COLO829 (cell line): Measurements from ENCODE around the gene SMU1.

Source experiments
- DNase-seq: peaks from one replicate; pipeline ENCODE4 v3.0.0; 2012; ENCODE audit warnings: low spot score

The SMU1 gene

DNA sequence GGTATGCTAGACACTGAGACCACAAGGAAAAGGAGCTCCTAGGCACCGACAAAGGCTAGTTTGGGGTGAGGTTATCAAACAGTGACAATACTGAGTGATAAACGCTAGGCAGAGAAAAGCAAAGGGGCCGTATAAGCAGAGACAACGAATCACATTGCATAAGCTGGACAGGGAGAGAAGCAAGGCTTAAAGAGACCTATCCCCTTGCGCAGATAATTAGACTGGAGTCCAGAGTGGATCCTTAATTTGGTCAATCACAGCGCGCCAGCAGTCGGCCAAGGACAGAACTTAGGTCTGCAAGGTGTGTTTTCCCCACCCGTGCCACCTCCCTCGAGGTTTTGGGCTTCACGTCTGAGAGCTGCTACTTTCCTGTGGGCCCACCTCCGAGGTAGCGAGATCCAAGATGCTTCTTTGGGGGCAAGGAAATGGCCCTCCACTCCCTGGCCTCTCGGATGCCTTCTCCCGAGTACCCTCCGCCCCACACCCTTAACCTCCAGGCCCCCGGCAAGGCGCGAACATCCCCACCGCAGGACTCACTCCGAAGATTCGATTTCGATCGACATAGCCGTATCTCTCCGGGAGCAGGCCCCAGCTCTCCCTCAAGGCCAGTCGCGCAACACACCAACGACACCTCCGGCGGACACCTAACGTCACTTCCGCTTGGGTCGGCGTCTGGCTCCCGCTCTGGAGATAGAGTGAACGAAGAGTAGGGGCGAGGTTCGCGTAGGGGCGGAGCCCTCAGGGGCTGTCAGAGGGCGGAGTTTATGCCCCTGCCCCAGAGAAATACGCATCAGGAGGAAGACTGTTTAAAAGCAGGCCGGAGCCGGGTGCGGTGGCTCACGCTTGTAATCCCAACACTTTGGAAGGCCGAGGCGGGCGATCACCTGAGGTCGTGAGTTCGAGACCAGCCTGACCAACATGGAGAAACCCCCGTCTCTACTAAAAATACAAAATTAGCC, at the start of gene SMU1:
SMU1 (minus strand) TSS at position 629 of the 959 bp plus-strand sequence; CDS start at position 563, 66 bp downstream.
- DNase-seq: peak; percentile 97

DNA sequence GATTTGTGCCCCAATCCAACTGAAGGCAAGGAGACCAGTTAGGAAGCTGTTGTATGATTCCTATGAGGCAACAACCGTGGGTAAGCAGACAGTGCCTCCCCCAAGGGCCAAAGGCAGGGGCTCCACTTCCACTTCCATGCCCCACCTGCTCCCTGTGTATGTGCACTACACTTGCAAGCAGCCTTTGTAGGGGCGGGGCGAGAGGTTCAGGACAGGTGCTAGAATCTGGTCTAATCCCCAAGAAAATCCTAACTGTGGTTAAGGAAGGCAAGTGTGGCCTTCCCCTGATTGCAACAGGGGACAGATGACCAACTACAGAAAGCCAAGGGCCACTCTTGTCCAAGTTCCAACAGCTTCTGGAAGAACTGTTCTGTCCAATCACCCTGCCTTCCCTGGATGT, 49.0 kb upstream of the SMU1 start:
- DNase-seq: no peak

DNA sequence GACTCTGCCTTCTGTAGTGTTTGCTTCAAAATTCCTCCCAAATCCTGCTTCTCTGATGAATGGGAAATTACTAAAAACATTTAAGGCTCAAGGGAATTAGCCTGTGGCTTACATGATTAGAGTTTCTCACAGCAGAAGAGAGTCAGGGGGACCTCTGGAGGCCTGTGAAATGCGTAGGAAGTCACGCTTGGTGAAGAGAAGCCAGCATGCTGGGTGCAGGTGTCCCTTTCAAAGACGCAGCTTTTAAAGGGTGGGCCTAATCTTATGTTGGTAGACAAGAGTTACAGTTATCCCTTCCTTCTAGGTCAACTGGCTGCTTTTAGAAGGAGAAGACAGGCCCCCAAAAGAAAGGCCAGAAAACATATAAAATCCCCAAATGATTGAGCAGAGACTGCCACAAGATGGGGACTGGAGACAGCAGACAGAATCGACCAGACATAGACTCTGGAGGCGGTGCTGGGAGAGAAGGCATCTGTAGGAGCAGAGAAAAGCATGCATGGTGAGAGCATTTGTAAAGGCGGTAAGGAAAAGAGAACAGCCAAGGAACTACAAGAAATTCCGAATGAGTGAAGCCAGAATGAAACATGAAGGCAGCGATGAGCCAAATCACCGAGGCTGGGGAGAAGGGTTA, 48.4 kb upstream of the SMU1 start:
- DNase-seq: no peak

DNA sequence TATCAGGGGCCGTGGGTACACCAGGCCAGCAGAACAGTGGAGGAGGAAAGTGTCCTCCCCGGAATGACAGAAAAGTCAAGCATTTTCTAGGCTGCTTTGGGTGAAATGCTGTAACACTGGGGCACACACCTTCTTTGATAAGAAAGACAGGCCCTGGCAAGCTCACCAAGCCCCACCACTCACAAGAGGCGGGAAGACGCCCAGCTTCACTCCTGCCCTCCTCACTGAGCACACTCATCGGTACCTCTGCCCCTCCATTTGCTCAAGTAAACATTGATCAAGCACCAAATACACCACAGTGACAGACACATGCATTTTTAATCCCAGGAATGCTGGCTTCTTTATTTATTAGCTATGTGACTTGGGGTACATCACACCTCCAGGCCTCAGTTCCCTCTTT, 47.6 kb upstream of the SMU1 start:
- DNase-seq: no peak

DNA sequence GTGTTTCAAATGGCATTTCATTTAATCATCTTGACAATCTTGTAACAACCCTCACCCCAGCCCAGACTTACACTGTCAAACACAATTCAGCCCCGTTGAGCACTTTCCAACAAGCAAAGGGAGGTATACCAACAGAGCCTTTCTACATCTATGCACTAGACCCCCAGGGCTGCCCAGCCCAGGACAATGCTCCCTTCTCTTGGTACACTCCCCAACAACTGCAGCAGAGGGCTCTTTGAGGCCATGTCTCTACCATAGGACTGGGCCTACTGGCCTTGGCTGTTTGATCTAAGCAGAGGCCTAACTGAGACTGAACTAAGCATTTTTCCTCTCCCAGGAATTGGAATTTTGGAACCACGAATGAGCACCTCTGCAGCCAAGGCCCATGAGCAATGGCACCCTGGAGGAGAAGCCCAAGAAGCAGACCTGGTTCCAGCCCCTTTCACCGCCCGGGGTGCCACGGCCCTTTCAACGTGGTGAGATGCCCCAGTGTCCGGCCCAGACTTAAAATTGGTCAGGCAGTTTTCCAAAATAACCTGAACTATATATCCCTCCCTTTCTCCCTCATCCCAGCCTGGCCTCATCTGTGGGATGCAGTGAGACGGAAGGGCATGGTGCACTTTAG, 47.0 kb upstream of the SMU1 start:
- DNase-seq: no peak

DNA sequence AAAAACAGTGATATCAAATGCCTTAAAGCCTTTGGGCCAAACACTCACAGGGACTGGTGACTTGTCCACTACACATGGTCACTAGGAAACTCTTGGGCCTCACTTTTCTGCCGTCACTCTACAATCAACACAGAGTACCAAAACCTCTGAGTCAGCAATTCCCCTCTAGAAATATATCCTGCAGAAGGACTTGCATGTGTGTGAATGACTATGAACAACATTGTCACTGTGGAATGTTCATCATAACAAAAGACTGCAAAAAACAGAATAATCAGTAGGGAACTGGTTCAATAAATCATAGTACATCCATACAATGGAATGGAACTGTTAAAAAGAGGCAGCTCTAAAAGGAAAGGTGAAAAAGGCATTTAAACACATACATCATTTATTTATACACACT, 44.1 kb upstream of the SMU1 start:
- no peak for DNase-seq

DNA sequence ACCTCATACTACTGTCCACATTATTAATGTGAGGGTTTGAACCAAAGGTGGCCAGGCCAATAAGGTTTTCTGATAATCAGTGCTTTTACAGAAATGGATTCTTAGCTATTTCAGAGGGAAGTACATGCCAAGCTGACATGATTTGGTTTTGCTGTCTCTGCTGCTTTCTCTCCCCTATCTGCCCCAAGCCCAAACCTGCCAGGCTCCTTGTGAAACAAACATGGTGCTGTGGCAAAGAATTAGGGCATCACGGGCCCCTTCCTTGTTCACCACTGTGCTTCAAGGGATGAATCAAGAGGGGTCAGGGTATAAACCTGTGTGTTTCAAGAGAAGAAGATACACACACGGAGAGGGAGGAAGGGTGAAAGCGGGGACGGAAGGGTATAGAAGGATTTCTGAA, 41.3 kb upstream of the SMU1 start:
- DNase-seq: no peak

DNA sequence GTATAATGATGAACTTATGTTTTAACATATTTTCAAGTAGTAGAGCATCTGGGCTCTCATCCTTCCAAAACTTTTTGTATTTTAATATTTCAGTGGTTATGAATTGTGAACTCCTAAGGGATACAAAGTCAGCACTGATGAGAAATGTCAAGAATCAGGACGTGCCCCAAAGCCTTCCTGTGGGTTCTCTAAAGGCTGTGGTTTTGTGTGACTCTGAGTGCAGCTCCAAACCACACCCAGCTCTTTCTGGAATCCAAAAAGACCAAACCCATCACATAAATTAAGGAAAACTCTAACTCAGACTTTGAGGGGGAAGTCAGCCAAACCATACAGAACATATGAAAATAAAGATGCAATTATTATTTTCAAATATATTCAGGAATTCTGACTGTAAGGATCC, 40.8 kb upstream of the SMU1 start:
- no peak for DNase-seq

DNA sequence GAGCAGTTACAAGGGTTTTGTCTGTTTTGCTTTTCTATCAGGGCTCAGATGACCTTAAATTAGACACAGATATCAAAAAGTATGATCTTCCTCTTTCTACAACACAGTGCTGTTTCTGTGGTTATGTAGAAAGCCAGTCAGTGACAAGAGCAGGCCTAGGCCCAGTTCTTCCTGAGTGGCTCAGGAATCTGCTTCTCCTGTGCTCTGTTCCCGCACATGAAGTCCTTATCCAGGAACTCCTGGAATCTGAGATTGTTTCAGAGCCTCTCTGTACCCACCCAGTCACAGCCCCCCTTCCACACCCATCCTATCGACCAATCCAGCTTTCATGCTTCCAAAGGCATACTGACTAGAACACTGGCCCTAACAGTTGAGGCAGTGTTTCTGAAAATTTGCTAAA, 40.4 kb upstream of the SMU1 start:
- no peak for DNase-seq

DNA sequence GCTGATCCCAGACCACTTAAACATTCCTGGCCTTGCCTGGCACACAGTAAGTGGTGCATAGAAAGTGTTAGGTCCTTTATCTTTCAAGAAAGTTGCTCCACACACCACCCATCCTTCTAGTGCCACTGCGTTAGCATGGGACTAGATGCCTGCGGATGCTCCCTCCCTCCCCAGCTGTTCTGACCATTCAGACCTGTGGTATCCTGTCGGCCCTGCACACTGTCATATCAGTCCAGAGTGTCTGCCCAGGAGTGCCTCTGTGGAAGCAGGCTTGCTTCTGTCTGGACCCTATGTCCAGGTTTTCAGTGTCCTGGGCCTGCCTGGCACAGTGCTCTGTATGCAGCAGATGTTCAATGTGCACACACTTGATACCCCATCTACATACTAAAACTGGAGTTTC, 38.3 kb upstream of the SMU1 start:
- DNase-seq: no peak

DNA sequence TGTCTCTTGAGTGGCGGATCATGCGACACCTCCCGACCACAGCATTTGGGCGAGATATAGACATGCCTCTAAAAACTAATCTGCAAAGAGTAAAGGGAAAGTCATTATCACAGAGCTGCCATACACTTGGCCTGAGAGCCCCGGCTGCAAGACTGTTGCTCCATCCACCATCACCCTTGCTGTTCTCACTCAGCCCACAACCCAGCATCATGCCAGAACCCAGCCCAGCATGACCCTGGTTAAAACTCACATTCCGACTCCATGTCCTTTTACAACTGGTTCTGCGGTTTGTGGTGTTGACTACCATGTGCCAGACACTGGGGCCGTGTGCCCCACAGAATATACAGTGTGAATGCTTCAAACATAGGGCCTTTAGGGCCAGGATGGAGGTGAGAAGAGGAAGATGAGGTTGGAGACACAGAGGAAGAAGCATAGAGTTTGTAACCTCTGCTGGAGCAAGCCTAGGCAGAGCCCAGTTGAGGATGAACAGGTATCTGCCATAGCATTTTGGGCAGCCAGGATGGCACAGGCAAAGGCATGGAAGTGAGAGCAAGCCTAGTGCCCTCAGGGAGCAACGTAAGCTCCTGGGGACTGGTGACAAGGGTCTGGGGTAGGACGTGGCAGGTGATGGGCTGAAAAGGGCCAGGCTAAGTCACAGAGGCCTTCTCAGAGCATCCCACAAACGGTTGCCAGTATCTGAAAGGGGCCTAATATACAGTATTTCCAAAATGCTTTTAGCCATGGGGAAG, 37.5 kb upstream of the SMU1 start:
- DNase-seq: no peak

DNA sequence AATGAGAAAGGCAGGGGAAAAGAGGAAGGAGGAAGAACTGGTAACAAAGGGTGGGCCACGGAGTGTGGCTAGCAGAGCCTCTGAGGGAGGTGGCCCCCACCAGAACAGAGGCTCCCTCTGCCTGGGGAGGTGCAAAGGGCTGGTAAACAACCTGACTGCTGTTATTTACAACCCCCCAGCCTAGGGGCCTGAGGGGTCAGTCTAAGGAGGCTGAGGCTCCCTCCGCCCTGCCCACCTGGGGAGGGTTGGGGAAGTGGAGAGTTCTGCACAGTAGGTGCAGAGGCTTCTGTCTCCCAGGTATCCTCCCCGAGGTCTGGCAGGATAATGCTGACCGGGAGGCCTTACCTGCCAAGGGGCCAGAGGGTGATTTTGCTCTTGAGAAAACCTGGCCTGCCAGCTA, 35.6 kb upstream of the SMU1 start:
- no peak for DNase-seq

DNA sequence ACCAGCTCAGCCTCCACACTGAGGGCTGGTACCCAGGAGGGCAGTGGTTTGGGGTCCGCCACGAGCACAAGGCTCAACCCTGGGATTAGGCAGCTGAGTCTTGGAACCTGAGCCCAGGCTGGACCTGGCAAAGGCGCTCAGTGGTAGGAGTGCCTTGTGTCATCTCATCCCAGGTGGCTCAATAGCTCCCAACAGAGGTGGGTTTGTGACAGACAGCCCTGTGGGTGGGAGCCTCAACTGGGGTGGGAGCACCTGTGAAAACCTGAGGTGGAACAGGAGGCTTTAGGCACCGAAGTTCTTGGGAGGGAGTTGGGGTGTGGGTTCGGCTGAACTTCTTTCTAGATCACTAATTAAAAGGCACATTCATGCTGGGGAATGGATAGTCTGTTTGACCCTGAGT, 35.2 kb upstream of the SMU1 start:
- no peak for DNase-seq

DNA sequence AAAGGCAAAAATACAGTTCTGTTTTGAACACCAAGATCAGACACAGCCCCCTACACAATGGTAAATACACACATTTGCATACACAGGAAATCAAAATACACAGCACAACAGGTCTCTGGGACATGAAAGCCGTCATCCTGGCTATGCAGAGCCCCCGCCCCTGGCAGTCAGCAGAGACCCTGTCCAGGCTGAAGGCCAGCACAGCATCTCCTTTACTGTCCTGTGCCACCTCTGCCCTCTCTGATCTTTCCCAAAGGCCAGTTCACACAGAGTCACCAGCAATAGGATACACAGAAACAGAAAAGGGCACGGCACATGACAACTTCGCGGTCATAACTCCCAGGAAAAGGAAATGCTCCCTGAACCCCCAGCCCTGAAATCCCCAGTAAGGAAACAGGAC, 34.2 kb upstream of the SMU1 start:
- no peak for DNase-seq

DNA sequence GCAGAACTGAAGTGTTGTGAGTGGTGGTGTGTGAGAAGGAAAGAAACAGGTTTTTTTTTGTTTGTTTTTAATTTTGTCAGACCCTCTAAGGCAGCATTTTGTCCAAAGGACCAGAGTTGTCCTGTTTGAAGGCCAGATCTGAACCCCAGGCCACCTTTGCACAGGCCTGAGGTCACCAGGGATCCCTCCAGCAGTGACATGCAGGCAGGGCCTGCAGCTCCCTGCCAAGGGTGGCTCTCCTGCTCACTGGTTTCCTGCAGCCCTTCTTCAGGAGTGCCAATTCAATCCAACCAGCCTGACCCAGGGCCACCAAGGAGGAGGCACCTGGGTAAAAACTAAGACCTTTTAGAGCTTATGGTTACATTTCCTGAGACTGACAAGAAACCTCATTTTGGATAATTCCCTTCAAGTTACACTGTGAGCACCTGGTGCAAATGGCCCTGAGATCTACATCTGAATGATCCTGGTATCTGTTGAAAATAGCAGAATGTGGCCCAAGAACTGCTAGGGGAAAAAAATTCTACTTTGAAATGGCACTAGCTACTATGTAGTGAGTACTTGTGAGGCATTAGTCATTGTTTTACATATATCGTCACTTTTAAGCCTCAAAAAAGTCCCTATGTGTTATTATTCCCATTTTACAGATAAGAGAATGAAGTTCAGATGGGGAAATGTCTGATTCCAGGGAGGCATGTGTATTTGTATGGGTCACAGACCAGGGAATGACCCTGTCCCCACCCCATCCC, 33.5 kb upstream of the SMU1 start:
- DNase-seq: no peak

DNA sequence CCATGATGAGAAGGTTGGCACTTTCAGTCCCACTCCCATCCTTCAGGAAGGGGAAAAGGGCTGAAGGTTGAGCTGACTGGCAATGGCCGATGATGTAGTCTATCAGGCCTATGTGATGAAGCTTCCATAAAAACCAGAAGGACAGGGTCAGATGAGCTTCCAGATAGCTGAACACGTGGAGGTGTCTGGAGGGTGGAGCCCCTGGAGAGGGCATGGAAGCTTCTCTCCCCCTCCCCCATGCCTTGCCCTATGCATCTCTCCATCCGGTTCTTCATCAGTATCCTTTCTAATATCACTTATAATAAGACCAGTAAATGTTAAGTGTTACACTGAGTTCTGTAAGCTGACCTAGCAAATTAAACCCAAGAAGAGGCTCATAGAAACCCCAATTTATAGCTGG, 32.6 kb upstream of the SMU1 start:
- no peak for DNase-seq

DNA sequence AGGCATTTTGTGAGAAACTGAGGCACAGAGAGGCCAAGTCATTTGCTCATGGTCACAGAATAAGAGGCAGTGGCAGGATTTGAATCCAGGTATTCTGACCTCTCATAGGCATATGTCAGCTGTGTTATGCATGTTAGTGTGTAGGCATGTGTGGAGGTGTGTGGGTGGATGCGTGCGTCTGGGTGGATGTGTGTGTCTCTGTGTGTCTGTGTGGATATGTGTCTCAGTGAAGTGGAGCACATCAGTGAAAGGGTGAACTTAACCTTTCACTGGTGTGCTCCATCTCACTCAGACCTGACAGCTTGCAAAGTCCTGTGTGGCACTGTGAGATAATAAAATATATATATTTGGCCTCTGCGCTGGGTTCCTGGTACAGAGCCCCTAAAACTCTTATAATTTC, 32.0 kb upstream of the SMU1 start:
- no peak for DNase-seq

DNA sequence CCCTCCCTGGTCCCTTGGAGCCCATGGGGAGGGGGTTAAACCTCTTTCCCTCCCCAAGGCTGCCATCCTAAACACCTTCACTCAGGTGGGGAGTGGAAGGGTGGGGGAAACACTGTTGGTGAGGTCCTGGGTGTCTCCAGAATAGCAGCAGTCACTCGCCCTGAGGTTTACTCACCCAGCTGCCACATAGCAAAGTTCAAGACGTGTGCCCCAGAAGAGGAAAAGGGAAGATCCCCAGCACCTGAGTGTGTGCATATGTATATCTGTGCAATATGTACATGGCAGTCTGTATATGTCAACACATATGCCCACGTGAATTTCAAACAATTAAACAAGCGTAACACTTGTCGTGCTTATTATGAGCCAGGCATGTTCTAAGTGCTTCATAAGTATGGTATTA, 31.3 kb upstream of the SMU1 start:
- no peak for DNase-seq

DNA sequence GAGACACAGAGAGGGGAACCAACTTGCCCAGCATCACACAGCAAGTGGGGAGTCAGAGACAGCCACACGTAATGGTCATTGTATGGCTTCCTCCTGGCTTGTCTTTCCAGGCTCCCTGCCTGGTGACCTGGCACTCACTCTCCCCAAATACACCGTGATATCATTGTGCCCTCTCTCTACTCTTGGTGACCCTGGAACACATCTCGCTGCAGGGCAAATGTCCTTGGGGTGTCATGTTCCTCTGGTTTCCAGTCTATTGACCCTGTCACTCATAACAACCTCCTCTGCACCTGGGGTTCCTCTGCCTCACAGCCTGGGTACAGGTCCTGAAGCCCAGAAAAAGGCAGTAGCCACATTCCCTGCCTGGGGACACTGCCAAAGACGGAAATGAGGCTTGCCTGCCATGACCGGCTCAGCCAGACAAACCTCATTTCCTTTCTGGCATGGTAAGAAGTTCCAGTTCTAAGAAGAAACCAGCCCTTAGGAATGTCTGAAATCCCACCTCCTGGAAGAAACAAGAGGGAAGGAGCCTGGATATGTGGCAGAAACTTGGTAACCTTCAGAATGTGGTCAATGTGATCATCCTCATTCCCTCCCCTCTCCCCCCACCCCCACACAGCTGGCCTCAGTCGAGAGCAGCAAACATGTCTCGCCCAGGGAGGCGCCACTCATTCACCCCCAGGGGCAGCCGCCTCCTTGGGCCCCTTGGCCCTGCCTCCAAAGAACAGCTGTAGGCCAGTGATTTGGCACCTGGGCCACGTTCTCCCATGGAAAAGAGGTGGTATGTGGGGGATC, 30.6 kb upstream of the SMU1 start:
- no peak for DNase-seq

DNA sequence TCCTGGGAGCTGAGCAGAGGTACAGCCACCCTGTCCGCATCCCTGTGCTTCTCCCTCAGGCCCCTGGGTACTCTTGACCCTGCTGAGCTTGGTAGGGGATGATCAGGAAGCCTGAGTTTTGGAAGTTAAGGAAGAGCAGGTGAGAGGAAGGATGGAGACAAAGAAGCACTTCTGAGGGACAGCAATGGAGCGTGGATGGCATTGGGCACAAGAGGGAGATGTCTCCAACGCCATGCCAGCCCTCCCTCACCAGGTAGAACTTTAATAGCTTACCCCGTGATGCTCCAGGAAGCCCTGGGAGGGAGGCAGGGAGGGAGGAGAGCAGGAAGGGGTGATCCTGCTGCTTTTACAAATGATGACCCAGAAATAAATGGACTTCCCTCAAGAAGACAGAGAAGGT, 29.9 kb upstream of the SMU1 start:
- DNase-seq: no peak

DNA sequence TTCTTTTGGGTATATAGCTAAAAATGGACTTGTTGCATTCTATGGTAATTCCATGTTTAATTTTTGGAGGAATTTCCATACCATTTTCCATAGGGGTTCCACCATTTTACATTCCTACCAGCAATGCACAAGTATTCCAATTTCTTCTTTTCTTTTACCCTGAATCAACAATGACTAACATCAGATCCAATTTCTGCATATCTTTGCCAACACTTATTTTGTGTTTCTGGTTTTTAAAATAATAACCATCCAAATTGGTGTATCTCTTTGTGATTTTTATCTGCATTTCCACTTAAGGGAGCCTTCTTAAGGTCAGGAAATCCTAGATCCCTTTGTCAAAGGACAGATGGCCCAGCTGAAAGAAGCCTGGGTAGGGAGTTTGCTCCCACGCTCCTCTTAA, 29.5 kb upstream of the SMU1 start:
- no peak for DNase-seq
